ENCODE data around the gene SPP1.
A peak's percentile ranks its signal among the peaks of the same experiment; 100 is the strongest.

Gene SPP1

DNA sequence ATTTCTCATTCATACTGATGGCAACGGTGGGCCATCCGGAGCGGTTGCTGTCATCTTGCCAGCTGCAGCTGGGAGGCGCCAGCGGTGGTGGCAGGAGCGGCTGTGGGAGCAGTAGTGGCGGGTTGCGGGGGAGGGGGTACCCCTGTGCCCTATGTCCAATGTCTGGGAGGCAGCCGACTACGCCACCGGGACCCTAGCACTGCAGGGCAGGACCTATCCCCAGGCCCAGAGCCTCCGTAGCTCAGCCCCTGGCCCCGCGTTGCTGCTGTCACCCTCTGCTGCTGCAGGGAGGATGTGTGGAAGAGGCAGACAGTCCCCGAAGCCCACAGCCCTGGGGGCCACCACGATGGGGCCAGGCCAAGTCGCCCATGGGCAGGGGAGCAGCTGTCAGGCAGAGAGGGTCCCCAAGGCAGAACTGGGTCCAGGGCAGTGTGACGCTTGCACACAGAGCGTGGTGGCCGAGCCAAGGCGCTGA, 10.0 kb upstream of the SPP1 start:
- Mint-ChIP-seq H3K27ac (no peak overlapping the region), H3K4me1 (ENCODE audit: low read depth in 2 of 2) (no peaks in the 10 kb centered on the region), H3K27me3 (peaks cover 27 to 38% of the 10 kb centered on the region in 2 donors), H3K9me3 (no peaks in the 10 kb centered on the region), H3K4me3 (no peak overlapping the region), H3K36me3 (ENCODE audit: insufficient read depth) (no peaks in the 10 kb centered on the region)
- ATAC-seq (replicated peaks), result no peak
- DNase-seq, result no peak

DNA sequence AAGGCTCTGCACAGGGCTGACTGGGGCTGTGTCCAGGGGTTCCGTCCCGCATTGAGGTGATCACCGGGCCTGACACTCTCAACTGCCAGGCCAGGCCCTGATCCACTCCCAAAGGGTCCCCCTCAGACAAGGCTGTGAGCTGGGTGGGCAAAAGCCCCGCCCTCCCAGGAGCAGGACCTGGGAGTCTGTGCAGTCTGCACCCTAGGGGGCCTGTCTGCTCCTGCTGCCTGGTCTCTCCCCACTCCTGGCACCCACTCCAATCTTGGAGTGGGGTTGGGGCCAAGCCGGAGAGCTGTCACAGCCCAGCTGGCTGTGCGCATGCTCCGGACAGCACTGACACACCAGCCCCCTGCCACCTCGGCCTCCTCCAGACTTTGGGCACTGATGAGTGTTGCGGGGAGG, 9.4 kb upstream of the SPP1 start:
- DNase-seq, result no peak
- Mint-ChIP-seq H3K9me3 (no peaks in the 10 kb centered on the region), H3K27me3 (peaks cover 29 to 42% of the 10 kb centered on the region in 2 donors), H3K4me1 (ENCODE audit: low read depth in 2 of 2) (no peaks in the 10 kb centered on the region), H3K36me3 (ENCODE audit: insufficient read depth) (no peaks in the 10 kb centered on the region), H3K4me3 (no peak overlapping the region), H3K27ac (no peak overlapping the region)
- ATAC-seq (replicated peaks), result no peak

DNA sequence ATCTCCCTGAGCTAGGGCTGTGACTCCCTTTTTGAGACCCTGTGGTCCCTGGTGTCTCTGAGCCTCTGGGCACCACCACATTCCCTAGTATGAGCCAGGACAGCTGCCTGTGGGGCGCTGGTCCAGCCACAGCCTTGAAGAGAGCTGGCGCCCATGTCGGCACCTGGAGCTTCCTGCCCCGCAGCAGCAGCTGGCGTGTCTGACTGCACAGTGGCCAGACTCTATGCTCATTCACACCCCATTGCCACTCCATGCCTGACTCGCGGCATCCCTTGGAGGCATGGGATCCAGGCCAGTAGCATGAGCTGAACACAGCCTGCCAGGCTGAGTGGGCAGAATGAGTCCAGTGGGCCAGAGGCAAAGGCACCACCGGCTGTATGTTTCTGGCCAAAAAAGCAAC, 8.3 kb upstream of the SPP1 start:
- no peak overlapping the region for H3K4me3 Mint-ChIP-seq
- H3K9me3 Mint-ChIP-seq, result no peaks in the 10 kb centered on the region
- no peak overlapping the region for H3K27ac Mint-ChIP-seq
- ATAC-seq (replicated peaks) (no peak), DNase-seq (no peak)
- no peaks in the 10 kb centered on the region for H3K36me3 Mint-ChIP-seq (ENCODE audit: insufficient read depth)
- peaks cover 33 to 51% of the 10 kb centered on the region in 2 donors for H3K27me3 Mint-ChIP-seq
- H3K4me1 Mint-ChIP-seq (ENCODE audit: low read depth in 2 of 2), result no peaks in the 10 kb centered on the region

DNA sequence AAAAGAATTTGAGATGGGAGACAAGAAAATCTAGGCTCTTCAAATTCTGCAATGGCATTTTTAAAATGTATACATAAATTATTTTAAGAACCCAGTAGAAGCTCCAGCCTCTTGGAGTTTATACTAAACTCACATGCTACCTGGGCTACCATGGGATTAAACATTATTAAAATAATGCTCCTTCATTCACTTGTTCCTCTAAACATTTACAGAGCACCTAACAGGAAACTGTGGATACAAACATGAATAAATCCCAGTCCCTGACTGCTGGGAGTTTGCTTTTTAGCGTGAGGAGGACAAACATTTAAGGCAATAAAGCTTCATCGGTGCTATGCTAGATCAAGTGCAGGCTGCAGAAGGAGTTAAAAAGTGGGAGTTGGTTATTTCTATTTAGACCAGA, 5.4 kb upstream of the SPP1 start:
- no peaks in the 10 kb centered on the region for H3K9me3 Mint-ChIP-seq
- H3K27ac Mint-ChIP-seq, result no peak overlapping the region
- H3K36me3 Mint-ChIP-seq (ENCODE audit: insufficient read depth), result no peaks in the 10 kb centered on the region
- no peak for ATAC-seq (replicated peaks)
- H3K4me1 Mint-ChIP-seq (ENCODE audit: low read depth in 2 of 2), result no peaks in the 10 kb centered on the region
- DNase-seq, result no peak
- peaks cover 53 to 68% of the 10 kb centered on the region in 2 donors for H3K27me3 Mint-ChIP-seq
- no peak overlapping the region for H3K4me3 Mint-ChIP-seq

DNA sequence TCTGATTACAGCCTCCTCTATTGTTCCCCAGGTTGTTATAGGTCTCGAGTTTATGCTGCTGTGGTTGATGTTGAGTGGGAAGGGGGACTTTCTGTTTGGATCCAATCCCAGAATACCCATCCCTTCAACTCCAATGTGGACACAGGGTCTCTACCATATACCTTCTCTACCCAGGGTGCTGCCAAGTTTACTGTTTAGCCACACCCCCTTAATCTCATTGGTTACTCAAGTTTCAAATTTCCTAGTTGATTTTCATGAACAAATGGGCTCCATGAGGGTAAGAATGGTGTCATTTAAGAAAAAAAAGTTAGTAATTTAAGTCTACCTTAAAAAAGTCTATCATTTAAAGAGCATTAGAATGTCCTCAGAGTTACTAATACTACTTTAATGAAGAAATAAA, 3.6 kb upstream of the SPP1 start:
- peaks cover 61 to 63% of the 10 kb centered on the region in 2 donors for H3K27me3 Mint-ChIP-seq
- ATAC-seq (replicated peaks), result no peak
- H3K4me3 Mint-ChIP-seq, result no peak overlapping the region
- no peak for DNase-seq
- no peak overlapping the region for H3K27ac Mint-ChIP-seq
- peaks cover 4 to 5% of the 10 kb centered on the region in 2 donors for H3K4me1 Mint-ChIP-seq (ENCODE audit: low read depth in 2 of 2)
- H3K36me3 Mint-ChIP-seq (ENCODE audit: insufficient read depth), result no peaks in the 10 kb centered on the region
- no peaks in the 10 kb centered on the region for H3K9me3 Mint-ChIP-seq

DNA sequence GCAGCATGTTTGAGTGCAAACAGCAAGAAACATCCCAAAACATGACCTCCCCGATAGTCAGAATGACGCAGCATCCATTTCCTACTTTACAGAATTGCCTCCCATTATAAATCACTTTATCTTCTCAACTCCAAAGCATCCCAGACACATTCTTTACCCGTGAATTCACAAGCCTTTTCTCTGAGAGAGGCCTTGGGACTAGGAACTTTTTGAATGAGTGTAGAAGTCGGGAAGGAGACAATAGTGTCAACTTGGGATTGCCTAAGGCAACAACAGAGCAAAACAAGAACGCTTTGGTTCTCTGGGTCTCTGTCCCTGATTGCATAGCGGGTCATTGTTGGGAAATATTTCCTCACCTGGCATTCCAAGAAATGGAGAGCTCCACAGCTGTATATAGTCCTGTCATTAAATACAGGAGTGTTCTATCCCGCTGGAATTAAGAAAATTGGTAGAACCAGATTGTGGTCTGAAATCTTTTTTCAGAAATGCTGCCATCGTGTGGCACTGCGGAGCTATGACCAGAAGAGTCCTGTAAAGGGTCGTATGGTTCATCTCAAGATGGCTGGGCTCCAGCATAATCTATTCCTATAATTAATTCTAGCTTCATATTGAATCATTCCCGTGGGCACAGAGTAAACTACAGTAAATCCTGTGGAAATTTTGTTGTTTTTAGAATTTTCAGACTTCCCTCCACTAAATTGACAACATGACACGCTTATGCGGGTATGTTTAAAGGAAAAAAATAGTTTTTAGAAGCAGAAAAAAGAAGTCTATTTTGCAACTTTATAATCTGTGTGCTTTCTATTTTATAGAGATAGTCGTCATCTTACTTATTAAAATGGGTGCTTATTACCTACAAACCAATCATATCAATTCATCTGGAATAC, 2.0 kb upstream of the SPP1 start:
- peaks cover 55 to 56% of the 10 kb centered on the region in 2 donors for H3K27me3 Mint-ChIP-seq
- no peak overlapping the region for H3K27ac Mint-ChIP-seq
- ATAC-seq (replicated peaks) (peak; percentile 78), DNase-seq (peak; percentile 7 to 22 (median 11))
- H3K4me1 Mint-ChIP-seq (ENCODE audit: low read depth in 2 of 2), result peaks cover 4 to 5% of the 10 kb centered on the region in 2 donors
- no peaks in the 10 kb centered on the region for H3K36me3 Mint-ChIP-seq (ENCODE audit: insufficient read depth)
- H3K4me3 Mint-ChIP-seq, result no peak overlapping the region
- no peaks in the 10 kb centered on the region for H3K9me3 Mint-ChIP-seq

DNA sequence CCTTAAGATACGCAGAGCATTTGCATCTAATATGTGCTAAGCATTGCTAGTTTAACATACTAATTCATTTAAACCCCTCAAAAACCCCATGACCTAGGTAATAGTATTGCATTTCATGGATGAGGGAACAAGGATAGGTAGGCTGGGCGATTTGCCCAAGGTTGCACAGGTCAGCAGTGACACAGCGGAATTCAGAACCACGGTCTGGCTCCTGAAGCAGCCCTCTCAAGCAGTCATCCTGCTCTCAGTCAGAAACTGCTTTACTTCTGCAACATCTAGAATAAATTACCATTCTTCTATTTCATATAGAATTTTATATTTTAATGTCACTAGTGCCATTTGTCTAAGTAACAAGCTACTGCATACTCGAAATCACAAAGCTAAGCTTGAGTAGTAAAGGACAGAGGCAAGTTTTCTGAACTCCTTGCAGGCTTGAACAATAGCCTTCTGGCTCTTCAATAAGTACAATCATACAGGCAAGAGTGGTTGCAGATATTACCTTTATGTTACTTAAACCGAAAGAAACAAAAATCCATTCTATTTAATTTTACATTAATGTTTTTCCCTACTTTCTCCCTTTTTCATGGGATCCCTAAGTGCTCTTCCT, 555 bp upstream of the SPP1 start:
- H3K27me3 Mint-ChIP-seq, result peaks cover 44 to 53% of the 10 kb centered on the region in 2 donors
- peaks cover 4 to 5% of the 10 kb centered on the region in 2 donors for H3K4me1 Mint-ChIP-seq (ENCODE audit: low read depth in 2 of 2)
- ATAC-seq (replicated peaks) (no peak), DNase-seq (no peak)
- peak overlapping the region in 1 of 2 donors; percentile 40 for H3K4me3 Mint-ChIP-seq
- no peaks in the 10 kb centered on the region for H3K9me3 Mint-ChIP-seq
- H3K36me3 Mint-ChIP-seq (ENCODE audit: insufficient read depth), result no peaks in the 10 kb centered on the region
- no peak overlapping the region for H3K27ac Mint-ChIP-seq

DNA sequence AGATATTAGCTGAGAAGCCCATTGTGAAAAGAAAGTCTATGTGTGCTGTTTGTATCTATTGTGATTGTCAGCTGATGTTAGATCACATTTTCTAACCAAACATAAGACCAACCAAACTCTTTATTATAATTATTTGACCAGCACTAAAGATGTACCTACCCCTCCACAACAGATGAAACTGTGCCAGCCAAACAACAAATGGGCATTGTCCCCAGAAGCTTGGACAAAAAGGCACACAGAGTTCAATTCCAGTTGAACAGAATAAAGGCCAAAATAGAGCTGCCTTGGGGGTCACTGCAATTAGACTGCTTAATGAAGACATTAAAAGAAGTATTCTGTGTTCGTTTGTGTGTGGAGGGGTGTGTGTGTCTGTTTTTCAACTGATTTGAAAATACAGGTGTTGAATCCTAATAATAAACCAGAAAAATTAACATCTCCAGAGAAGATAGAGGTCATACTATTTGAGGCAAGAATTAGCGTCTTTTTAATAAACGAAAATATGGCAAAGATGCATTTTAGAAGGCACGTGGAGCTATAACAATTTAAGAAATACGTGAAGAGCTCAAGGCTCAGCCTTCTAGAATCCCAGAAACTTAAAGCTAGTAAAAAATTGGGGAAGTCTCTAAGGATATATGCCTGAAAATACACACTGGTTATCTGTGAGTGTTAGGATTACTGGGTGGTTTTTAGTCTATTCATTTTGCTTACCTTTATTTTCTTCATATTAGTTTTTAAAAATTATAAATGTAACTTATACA, 2.2 kb downstream of the SPP1 start:
- Mint-ChIP-seq H3K27me3 (peaks cover 35 to 36% of the 10 kb centered on the region in 2 donors), H3K4me3 (no peak overlapping the region), H3K4me1 (ENCODE audit: low read depth in 2 of 2) (peaks cover 4 to 5% of the 10 kb centered on the region in 2 donors), H3K9me3 (no peaks in the 10 kb centered on the region), H3K27ac (no peak overlapping the region), H3K36me3 (ENCODE audit: insufficient read depth) (no peaks in the 10 kb centered on the region)
- ATAC-seq (replicated peaks), result no peak
- no peak for DNase-seq

DNA sequence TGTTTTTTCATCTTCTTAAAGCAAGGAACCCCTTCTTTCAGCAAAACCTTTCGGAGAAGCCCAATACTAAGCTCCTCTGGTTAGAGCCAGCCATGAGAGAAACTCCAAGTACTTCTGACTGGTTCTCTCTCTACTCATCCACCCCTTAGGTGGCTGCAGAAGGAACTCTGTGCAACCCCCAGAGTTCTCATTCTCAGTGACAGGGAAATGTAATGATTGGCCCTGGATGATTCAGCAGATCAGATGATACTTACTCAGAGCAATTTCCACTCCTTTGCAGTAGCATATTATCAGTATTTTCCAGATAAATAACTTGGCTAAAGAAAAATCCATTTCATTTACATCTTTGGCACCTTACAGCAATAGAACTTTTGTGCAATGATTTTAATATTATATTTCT, 3.2 kb downstream of the SPP1 start:
- H3K36me3 Mint-ChIP-seq (ENCODE audit: insufficient read depth), result no peaks in the 10 kb centered on the region
- DNase-seq, result no peak
- H3K27me3 Mint-ChIP-seq, result peaks cover 32 to 33% of the 10 kb centered on the region in 2 donors
- H3K4me3 Mint-ChIP-seq, result no peak overlapping the region
- ATAC-seq (replicated peaks), result no peak
- H3K27ac Mint-ChIP-seq, result no peak overlapping the region
- H3K4me1 Mint-ChIP-seq (ENCODE audit: low read depth in 2 of 2), result peaks cover 4 to 5% of the 10 kb centered on the region in 2 donors
- no peaks in the 10 kb centered on the region for H3K9me3 Mint-ChIP-seq

DNA sequence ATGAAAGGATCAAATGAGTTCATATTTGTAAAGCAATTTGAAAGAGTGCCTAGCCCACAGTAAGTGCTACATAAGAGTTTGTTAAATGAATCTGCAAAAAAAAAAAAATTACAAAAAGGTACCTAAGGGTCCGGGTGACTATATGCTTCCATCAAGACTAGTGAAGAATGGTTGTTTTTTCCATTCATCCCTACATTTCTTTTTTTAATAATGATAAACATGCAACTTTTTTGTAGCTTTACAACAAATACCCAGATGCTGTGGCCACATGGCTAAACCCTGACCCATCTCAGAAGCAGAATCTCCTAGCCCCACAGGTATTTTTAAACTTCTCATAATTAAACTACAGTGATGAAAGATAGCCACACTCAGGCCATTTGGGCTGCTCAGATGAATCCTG, 4.3 kb downstream of the SPP1 start:
- ATAC-seq (replicated peaks) (no peak), DNase-seq (no peak)
- peaks cover 4 to 5% of the 10 kb centered on the region in 2 donors for H3K4me1 Mint-ChIP-seq (ENCODE audit: low read depth in 2 of 2)
- no peak overlapping the region for H3K4me3 Mint-ChIP-seq
- H3K27me3 Mint-ChIP-seq, result peaks cover 36 to 44% of the 10 kb centered on the region in 2 donors
- H3K9me3 Mint-ChIP-seq, result no peaks in the 10 kb centered on the region
- no peaks in the 10 kb centered on the region for H3K36me3 Mint-ChIP-seq (ENCODE audit: insufficient read depth)
- no peak overlapping the region for H3K27ac Mint-ChIP-seq

DNA sequence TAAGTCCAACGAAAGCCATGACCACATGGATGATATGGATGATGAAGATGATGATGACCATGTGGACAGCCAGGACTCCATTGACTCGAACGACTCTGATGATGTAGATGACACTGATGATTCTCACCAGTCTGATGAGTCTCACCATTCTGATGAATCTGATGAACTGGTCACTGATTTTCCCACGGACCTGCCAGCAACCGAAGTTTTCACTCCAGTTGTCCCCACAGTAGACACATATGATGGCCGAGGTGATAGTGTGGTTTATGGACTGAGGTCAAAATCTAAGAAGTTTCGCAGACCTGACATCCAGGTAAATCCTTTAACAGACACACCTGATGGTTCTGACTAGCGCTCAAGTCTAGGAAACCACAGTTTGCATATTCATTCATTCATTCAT, 6.0 kb downstream of the SPP1 start:
- ATAC-seq (replicated peaks) (no peak), DNase-seq (no peak)
- Mint-ChIP-seq H3K36me3 (ENCODE audit: insufficient read depth) (no peaks in the 10 kb centered on the region), H3K4me3 (no peak overlapping the region), H3K9me3 (no peaks in the 10 kb centered on the region), H3K27me3 (peaks cover 32 to 48% of the 10 kb centered on the region in 2 donors), H3K27ac (no peak overlapping the region), H3K4me1 (ENCODE audit: low read depth in 2 of 2) (peaks cover 0 to 2% of the 10 kb centered on the region in 2 donors)

DNA sequence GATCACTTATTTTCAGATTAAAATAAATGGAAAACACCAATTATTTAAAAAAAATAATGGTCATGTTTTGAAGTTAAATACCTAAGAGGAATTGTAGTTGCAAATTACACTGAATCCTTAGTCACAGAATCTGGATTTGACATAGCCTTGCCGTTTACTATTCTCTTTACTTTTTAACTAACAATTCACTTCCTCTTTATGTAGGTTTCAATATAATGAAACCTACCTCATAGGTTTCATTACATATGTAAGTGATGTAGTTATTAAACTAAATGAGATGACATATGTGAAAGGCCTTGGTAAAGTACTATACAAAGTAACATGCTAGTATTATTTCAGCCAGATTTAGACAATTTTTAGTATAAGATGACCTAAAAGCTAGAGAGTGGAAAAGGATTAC, 6.5 kb downstream of the SPP1 start:
- ATAC-seq (replicated peaks) (no peak), DNase-seq (no peak)
- Mint-ChIP-seq H3K4me1 (ENCODE audit: low read depth in 2 of 2) (peaks cover 0 to 2% of the 10 kb centered on the region in 2 donors), H3K27ac (no peak overlapping the region), H3K9me3 (no peaks in the 10 kb centered on the region), H3K27me3 (peaks cover 36 to 54% of the 10 kb centered on the region in 2 donors), H3K4me3 (no peak overlapping the region), H3K36me3 (ENCODE audit: insufficient read depth) (no peaks in the 10 kb centered on the region)

DNA sequence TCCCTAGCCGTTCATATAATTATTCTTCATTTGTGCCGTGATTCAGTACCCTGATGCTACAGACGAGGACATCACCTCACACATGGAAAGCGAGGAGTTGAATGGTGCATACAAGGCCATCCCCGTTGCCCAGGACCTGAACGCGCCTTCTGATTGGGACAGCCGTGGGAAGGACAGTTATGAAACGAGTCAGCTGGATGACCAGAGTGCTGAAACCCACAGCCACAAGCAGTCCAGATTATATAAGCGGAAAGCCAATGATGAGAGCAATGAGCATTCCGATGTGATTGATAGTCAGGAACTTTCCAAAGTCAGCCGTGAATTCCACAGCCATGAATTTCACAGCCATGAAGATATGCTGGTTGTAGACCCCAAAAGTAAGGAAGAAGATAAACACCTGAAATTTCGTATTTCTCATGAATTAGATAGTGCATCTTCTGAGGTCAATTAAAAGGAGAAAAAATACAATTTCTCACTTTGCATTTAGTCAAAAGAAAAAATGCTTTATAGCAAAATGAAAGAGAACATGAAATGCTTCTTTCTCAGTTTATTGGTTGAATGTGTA, 7.0 kb downstream of the SPP1 start:
- H3K4me1 Mint-ChIP-seq (ENCODE audit: low read depth in 2 of 2), result peaks cover 0 to 2% of the 10 kb centered on the region in 2 donors
- H3K36me3 Mint-ChIP-seq (ENCODE audit: insufficient read depth), result no peaks in the 10 kb centered on the region
- no peaks in the 10 kb centered on the region for H3K9me3 Mint-ChIP-seq
- no peak overlapping the region for H3K27ac Mint-ChIP-seq
- peaks cover 39 to 52% of the 10 kb centered on the region in 2 donors for H3K27me3 Mint-ChIP-seq
- no peak for DNase-seq
- ATAC-seq (replicated peaks), result no peak
- no peak overlapping the region for H3K4me3 Mint-ChIP-seq

Measured in effector memory CD8-positive, alpha-beta T cell (primary cell).